Mucosa of descending colon (tissue), 3 donors: Measurements from ENCODE around the gene NR2F1. TPM values are rescaled to one million over a fixed set of nuclear protein-coding genes. Genes with fewer than 3 reads are reported as not detected.

ENCODE experiments used
- ATAC-seq: fragments of 200-7000 bp; cut with Tn5 transposase; one replicate; pipeline ENCODE4 v1.9.1; 2020; ENCODE audit warnings: mild to moderate bottlenecking, moderate library complexity
- DNase-seq, 3 donors: peaks; one replicate each; pipeline ENCODE4 v3.0.0-alpha.2; 2020
- H3K36me3 ChIP-seq: fragments of 200-600 bp; one replicate; pipeline ENCODE4 v1.8.0; 2021; ENCODE audit warnings: low read depth, mild to moderate bottlenecking
- H3K4me1 ChIP-seq: fragments of 200-600 bp; one replicate; pipeline ENCODE4 v1.8.0; 2021; ENCODE audit warnings: low read depth, mild to moderate bottlenecking
- H3K4me3 ChIP-seq: fragments of 200-600 bp; one replicate; pipeline ENCODE4 v1.8.0; 2021; ENCODE audit warnings: mild to moderate bottlenecking
- H3K9me3 ChIP-seq: fragments of 200-600 bp; one replicate; pipeline ENCODE4 v1.8.0; 2021; ENCODE audit warnings: mild to moderate bottlenecking
- CTCF ChIP-seq: fragments of 200-600 bp; IDR thresholded peaks from one replicate; pipeline ENCODE4 v1.8.0; 2022; ENCODE audit warnings: antibody characterized with exemption, mild to moderate bottlenecking
- intact Hi-C, 2 donors: fragments of 100-400 bp; cut with DNase I in 1 of 2; cut with micrococcal nuclease in 1 of 2; formaldehyde crosslinking; loops; one replicate each; pipeline versions ENCODE4 v1.11.0 to v1.11.1; 2022; cut with DNase I, micrococcal nuclease
- total RNA-seq, 3 donors: library from RNA; stranded (reverse); fragmentation: NEBNext Ultra II Directional in 2 of 3; extraction: Animal tissue kit (Norgen Biotek cat#: 25700) in 2 of 3; gene quantifications; one replicate each; pipeline versions ENCODE4 v1.2.1 to v1.2.4, GENCODE V29; 2021 to 2023
- donor health status: DM: no; HTN: no; CAD: no; lungs with moderate emphysema.
- donor health status: DM: no; HTN: no; CAD: no.
- donor health status: DM: no; HTN: yes; CAD: no.

The NR2F1 gene
- total RNA-seq, 3 donors from 2014 or later: 2.3 to 9.1 (median 6.2) TPM

DNA sequence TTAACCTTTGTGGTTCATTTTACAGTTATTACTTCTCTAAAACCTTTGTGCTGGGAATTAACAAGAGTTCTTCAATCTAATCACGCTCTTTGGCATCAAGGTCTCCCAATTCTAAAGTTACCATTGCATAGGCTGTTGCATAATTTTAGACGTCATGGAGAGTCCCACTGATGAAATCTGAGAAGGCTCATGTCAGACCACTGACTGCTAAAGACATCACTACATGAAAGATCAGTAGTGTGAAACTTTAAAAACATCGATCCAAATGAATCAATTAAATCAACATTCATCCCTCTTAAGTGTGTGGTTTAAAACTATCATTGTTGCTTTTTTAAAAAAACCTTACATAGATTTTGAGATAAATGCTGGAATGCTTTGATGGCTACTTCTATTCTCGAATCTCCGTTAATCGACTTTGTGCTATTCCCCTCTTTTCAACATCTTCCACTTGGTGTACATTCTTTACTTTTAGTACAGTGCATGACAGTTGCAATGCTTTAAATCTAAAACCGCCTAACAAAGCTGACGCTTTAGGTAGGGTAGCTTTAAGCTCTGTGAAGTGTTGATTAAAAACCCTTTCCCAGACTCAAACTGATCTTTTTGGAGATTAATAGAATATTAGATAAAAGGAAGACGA is 33.6 kb downstream of the NR2F1 start:
- ATAC-seq (no peak), DNase-seq (no peak)
- no peaks in the 10 kb centered on the region for H3K36me3 ChIP-seq
- H3K4me1 ChIP-seq: peaks cover 5% of the 10 kb centered on the region
- no peaks in the 10 kb centered on the region for H3K9me3 ChIP-seq
- no peak for TF ChIP-seq CTCF
- intact Hi-C loops: loop anchor here in 1 of 2 donors (10.0 kb wide), 1 partner anchor 188 kb away; no protein-coding TSS in a partner anchor
- no peak overlapping the region for H3K4me3 ChIP-seq

- intact Hi-C loops: no loop called here
- no peaks in the 10 kb centered on the region for H3K36me3 ChIP-seq
- no peaks in the 10 kb centered on the region for H3K9me3 ChIP-seq
- no peak for TF ChIP-seq CTCF
- H3K4me1 ChIP-seq: peaks cover 9% of the 10 kb centered on the region
- DNase-seq (peak; percentile 75 to 82 (median 81)), ATAC-seq (peak; percentile 96)
- no peak overlapping the region for H3K4me3 ChIP-seq
Measured at GRCh38 chr5:93620487-93621326, 37.7 kb downstream of the NR2F1 start.

- TF ChIP-seq CTCF: no peak
- H3K4me3 ChIP-seq: no peak overlapping the region
- H3K9me3 ChIP-seq: no peaks in the 10 kb centered on the region
- intact Hi-C loops: no loop called here
- H3K36me3 ChIP-seq: no peaks in the 10 kb centered on the region
- DNase-seq (peak; percentile 57 to 78 (median 71)), ATAC-seq (peak; percentile 74)
- peaks cover 9% of the 10 kb centered on the region for H3K4me1 ChIP-seq
Measured at GRCh38 chr5:93621327-93621798, 38.3 kb downstream of the NR2F1 start.

- no peak for TF ChIP-seq CTCF
- DNase-seq: no peak
- ATAC-seq: peak; percentile 44
- Histone ChIP-seq H3K4me1 (peaks cover 9% of the 10 kb centered on the region), H3K4me3 (no peak overlapping the region), H3K9me3 (no peaks in the 10 kb centered on the region), H3K36me3 (no peaks in the 10 kb centered on the region)
- intact Hi-C loops: no loop called here
Measured at GRCh38 chr5:93622240-93622885, 39.3 kb downstream of the NR2F1 start.

GRCh38 chr5:93623153-93623552 is 40.1 kb downstream of the NR2F1 start:
- H3K9me3 ChIP-seq: no peaks in the 10 kb centered on the region
- H3K36me3 ChIP-seq: no peaks in the 10 kb centered on the region
- no peak overlapping the region for H3K4me3 ChIP-seq
- no peak for ATAC-seq
- TF ChIP-seq CTCF: no peak
- DNase-seq: no peak
- intact Hi-C loops: no loop called here
- peaks cover 9% of the 10 kb centered on the region for H3K4me1 ChIP-seq
